Fibroblast of mammary gland (primary cell): ENCODE measurements around the gene TAS2R60.

Experiments
- DNase-seq: peaks from one replicate; pipeline ENCODE4 v3.0.0-alpha.2; 2010; ENCODE audit warnings: low read depth
- H3K4me3 ChIP-seq: 2 replicates; pipeline ENCODE4 v1.5.1; 2011; ENCODE audit warnings: low read depth, mild to moderate bottlenecking, low read length, moderate library complexity; ENCODE audit not compliant: control insufficient read depth
- CTCF ChIP-seq: conservative IDR thresholded peaks from 2 replicates; pipeline ENCODE4 v1.5.1; 2011; ENCODE audit warnings: low read depth, low read length, inconsistent platforms; ENCODE audit not compliant: control insufficient read depth, insufficient read depth

TAS2R60 gene

GRCh38 chr7:143455491-143455890, 12.2 kb downstream of the TAS2R60 start:
- no peak for DNase-seq
- H3K4me3 ChIP-seq: no peak overlapping the region
- TF ChIP-seq CTCF: no peak

GRCh38 chr7:143455942-143456341, 12.7 kb downstream of the TAS2R60 start:
- no peak for DNase-seq
- TF ChIP-seq CTCF: no peak
- no peak overlapping the region for H3K4me3 ChIP-seq

GRCh38 chr7:143456992-143457793, 13.9 kb downstream of the TAS2R60 start:
- peak; percentile 45 for DNase-seq
- no peak for TF ChIP-seq CTCF
- no peak overlapping the region for H3K4me3 ChIP-seq

GRCh38 chr7:143458263-143458662, 15.0 kb downstream of the TAS2R60 start:
- TF ChIP-seq CTCF: no peak
- no peak overlapping the region for H3K4me3 ChIP-seq
- DNase-seq: peak; percentile 82

GRCh38 chr7:143458681-143459080, 15.4 kb downstream of the TAS2R60 start:
- no peak for DNase-seq
- no peak for TF ChIP-seq CTCF
- H3K4me3 ChIP-seq: no peak overlapping the region

GRCh38 chr7:143459359-143459758, 16.1 kb downstream of the TAS2R60 start:
- TF ChIP-seq CTCF: no peak
- DNase-seq: no peak
- H3K4me3 ChIP-seq: no peak overlapping the region
